Measurements from ENCODE around the gene IL4I1. TPM values are rescaled to one million over a fixed set of nuclear protein-coding genes. Genes with fewer than 3 reads are reported as not detected.

Gene IL4I1
- total RNA-seq, 1 experiment from 2014 or later: 0.71 TPM

GRCh38 chr19:49861541-49862378 lies 34.9 kb downstream of the IL4I1 start:
- intact Hi-C loops (cut with micrococcal nuclease): no loop called here
- POLR2A ChIA-PET: no interaction called here
- no peaks in the 10 kb centered on the region for H3K9me3 ChIP-seq (ENCODE audit: control insufficient read depth in 1 of 2, insufficient read depth in 1 of 2, low read depth in 1 of 2, low read length in 2 of 2)
- no peak overlapping the region for H3K4me3 ChIP-seq (replicated peaks in 1 of 2; ENCODE audit: low read depth in 1 of 2, low read length in 2 of 2)
- H3K27me3 ChIP-seq (ENCODE audit: insufficient read depth, low read length): no peaks in the 10 kb centered on the region
- peaks cover 5% of the 10 kb centered on the region; the same call in 1 of the 2 replicates for H4K20me1 ChIP-seq (ENCODE audit: insufficient read depth)
- CTCF ChIA-PET: no interaction called here
- BruUV-seq (replicated peaks): no TSS peak
- H3K79me2 ChIP-seq (ENCODE audit: insufficient read depth, low read length): peaks cover 40% of the 10 kb centered on the region
- no peak overlapping the region; the same call in 1 of the 2 replicates for H3K27ac ChIP-seq (ENCODE audit: low read depth, low read length)
- H3K4me1 ChIP-seq (ENCODE audit: control insufficient read depth in 1 of 2, insufficient read depth in 2 of 2, low read length in 2 of 2): peaks cover 11 to 54% of the 10 kb centered on the region in 2 experiments; a peak in 2 of 4 replicates
- H2AFZ ChIP-seq (ENCODE audit: low read depth, low read length, poor library complexity, severe bottlenecking): no peak overlapping the region
- RAD21 ChIA-PET (ENCODE audit: low non-redundant PET in 1 of 2, low total read pairs in 2 of 2, uncharacterized antibody in 2 of 2, unreplicated experiment in 2 of 2): no interaction called here
- H3K4me2 ChIP-seq (ENCODE audit: low read length): no peak overlapping the region
- peaks cover 15 to 44% of the 10 kb centered on the region in 2 experiments for H3K36me3 ChIP-seq (ENCODE audit: control insufficient read depth in 1 of 2, insufficient read depth in 2 of 2, low read length in 2 of 2)
- no peaks in the 10 kb centered on the region for H3K9me2 ChIP-seq (ENCODE audit: insufficient read depth)
- no peak overlapping the region for H3K9ac ChIP-seq (ENCODE audit: low read length)
- TF ChIP-seq EGR1 (IDR thresholded peaks at IDR 0.05; ENCODE audit: low read depth): no peak
- TF ChIP-seq FOSL1 (IDR thresholded peaks at IDR 0.05; ENCODE audit: low read depth): no peak
- TF ChIP-seq ZNF274 (IDR thresholded peaks at IDR 0.05; ENCODE audit: low read depth, low read length): no peak
- TF ChIP-seq CBX3 (IDR thresholded peaks at IDR 0.05; ENCODE audit: low read depth): no peak
- TF ChIP-seq ATF3 (IDR thresholded peaks at IDR 0.05): no peak
- no peak for TF ChIP-seq TCF7L2 (IDR thresholded peaks at IDR 0.05; ENCODE audit: borderline replicate concordance, extremely low read depth, insufficient read depth, insufficient read length)
- no peak for TF ChIP-seq SRF (IDR thresholded peaks at IDR 0.05; ENCODE audit: low read depth)
- TF ChIP-seq ZFX (IDR thresholded peaks at IDR 0.05): no peak
- no peak for TF ChIP-seq POLR2A (IDR thresholded peaks at IDR 0.05; ENCODE audit: borderline replicate concordance, extremely low read depth, insufficient read depth, insufficient read length)
- TF ChIP-seq EZH2 (IDR thresholded peaks at IDR 0.05): no peak
- TF ChIP-seq ZBTB33 (IDR thresholded peaks at IDR 0.05; ENCODE audit: extremely low read depth, insufficient replicate concordance, low read length): no peak
- no peak for TF ChIP-seq MAX (IDR thresholded peaks at IDR 0.05)
- TF ChIP-seq REST (IDR thresholded peaks at IDR 0.05; ENCODE audit: low read depth): no peak
- TF ChIP-seq CTCF (IDR thresholded peaks at IDR 0.05 in 2 of 3, conservative IDR thresholded peaks at IDR 0.05 in 1 of 3; ENCODE audit: borderline replicate concordance in 1 of 3, insufficient read depth in 1 of 3, low read depth in 2 of 3, low read length in 2 of 3): no peak
- no peak for TF ChIP-seq ELF1 (IDR thresholded peaks at IDR 0.05; ENCODE audit: borderline replicate concordance, low read depth)
- no peak; the same call in 1 of the 2 replicates for TF ChIP-seq POLR2AphosphoS5 (IDR thresholded peaks at IDR 0.05; ENCODE audit: low read depth, low read length)
- no peak for ATAC-seq
- DNase-seq (ENCODE audit: low read depth, low spot score): no peak
